H1 (cell line): ENCODE data around the gene GABRR2.

Experiments used
- JUN ChIP-seq: IDR thresholded peaks from 2 replicates; pipeline ENCODE4 v1.6.1; 2011; ENCODE audit warnings: low read depth, mild to moderate bottlenecking, improper control_type of control experiment, low read length
- JUND ChIP-seq: IDR thresholded peaks from 2 replicates; pipeline ENCODE4 v1.6.1; 2011; ENCODE audit warnings: mild to moderate bottlenecking, improper control_type of control experiment, low read length
- PHF8 ChIP-seq: fragments of 200-600 bp; sonication (generic); conservative IDR thresholded peaks from 2 replicates; pipeline ENCODE4 v1.7.1; 2012; ENCODE audit warnings: low read depth, mild to moderate bottlenecking, inconsistent platforms, low read length, moderate library complexity
- POLR2AphosphoS5 ChIP-seq: IDR thresholded peaks from 2 replicates; pipeline ENCODE4 v1.6.1; 2011; ENCODE audit warnings: low read depth, low read length
- RXRA ChIP-seq: IDR thresholded peaks from 2 replicates; pipeline ENCODE4 v1.6.1; 2011; ENCODE audit warnings: low read depth, mild to moderate bottlenecking, low read length, moderate library complexity; ENCODE audit not compliant: insufficient read depth
- SP1 ChIP-seq: IDR thresholded peaks from 2 replicates; pipeline ENCODE4 v1.6.1; 2011; ENCODE audit warnings: low read depth, low read length
- SRF ChIP-seq: IDR thresholded peaks from 2 replicates; pipeline ENCODE4 v1.6.1; 2011; ENCODE audit warnings: mild to moderate bottlenecking, low read depth, low read length, moderate library complexity
- TF ChIP-seq, protein P1 (sequence below), 3 experiments: IDR thresholded peaks; 1 replicate in 2 of 3; 2 replicates in 1 of 3; pipeline versions ENCODE4 v1.5.1 to v1.6.1; 2011; ENCODE audit warnings: low read length in 3 of 3, mild to moderate bottlenecking in 3 of 3, inconsistent platforms in 2 of 3, low read depth in 1 of 3, moderate library complexity in 1 of 3; ENCODE audit not compliant: insufficient read depth in 1 of 3; ENCODE audit errors: control extremely low read depth in 1 of 3

DNA sequence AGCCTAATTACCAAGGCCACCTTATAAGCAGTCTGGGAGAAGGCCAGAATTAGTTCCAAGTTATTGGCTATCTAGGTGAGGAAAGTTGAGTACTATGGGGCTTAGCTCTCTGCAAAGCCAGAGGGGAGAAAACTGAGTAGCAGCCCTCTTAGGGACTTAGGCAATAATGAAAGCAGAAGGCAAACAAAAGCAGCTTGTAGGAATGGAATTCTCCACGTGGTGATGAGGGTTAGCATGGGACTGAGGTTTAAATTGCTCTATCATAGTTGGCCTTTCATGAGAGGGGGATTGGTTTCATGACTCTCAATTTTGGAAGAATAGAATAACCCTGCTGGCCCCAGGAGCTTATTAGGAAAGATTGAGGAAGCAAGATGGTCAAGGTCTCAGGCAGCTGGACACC is 44.5 kb upstream of the GABRR2 start:
- TF ChIP-seq RXRA (no peak), SRF (no peak), POLR2AphosphoS5 (no peak), JUND (no peak), JUN (no peak), SP1 (no peak), PHF8 (no peak)
- TF ChIP-seq, protein P1, sequence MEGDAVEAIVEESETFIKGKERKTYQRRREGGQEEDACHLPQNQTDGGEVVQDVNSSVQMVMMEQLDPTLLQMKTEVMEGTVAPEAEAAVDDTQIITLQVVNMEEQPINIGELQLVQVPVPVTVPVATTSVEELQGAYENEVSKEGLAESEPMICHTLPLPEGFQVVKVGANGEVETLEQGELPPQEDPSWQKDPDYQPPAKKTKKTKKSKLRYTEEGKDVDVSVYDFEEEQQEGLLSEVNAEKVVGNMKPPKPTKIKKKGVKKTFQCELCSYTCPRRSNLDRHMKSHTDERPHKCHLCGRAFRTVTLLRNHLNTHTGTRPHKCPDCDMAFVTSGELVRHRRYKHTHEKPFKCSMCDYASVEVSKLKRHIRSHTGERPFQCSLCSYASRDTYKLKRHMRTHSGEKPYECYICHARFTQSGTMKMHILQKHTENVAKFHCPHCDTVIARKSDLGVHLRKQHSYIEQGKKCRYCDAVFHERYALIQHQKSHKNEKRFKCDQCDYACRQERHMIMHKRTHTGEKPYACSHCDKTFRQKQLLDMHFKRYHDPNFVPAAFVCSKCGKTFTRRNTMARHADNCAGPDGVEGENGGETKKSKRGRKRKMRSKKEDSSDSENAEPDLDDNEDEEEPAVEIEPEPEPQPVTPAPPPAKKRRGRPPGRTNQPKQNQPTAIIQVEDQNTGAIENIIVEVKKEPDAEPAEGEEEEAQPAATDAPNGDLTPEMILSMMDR (IDR thresholded peaks at IDR 0.05; ENCODE audit: control extremely low read depth in 1 of 3, insufficient read depth in 1 of 3, low read depth in 1 of 3, low read length in 3 of 3) = no peak
